H1 (cell line): ENCODE data around the gene SLC13A1. TPM values are rescaled to one million over a fixed set of nuclear protein-coding genes. Genes with fewer than 3 reads are reported as not detected.

Experiments used
- CTCF ChIA-PET: fragments of 300-600 bp; sonication (Branson Sonifier 250); formaldehyde crosslinking; loops from one replicate; lab custom pipeline; 2021; ENCODE audit not compliant: partially characterized antibody; lab: Charles Lee
- POLR2A ChIA-PET: fragments of 300-600 bp; sonication (Branson Sonifier 250); formaldehyde crosslinking; loops from one replicate; lab custom pipeline; 2021; ENCODE audit warnings: inconsistent platforms; ENCODE audit not compliant: partially characterized antibody; lab: Charles Lee
- DNase-seq, 2 experiments: peaks; one replicate each; pipeline versions ENCODE4 v3.0.0 to v3.0.0-alpha.2; 2010 to 2022; ENCODE audit warnings: low spot score in 2 of 2, low read depth in 1 of 2, mixed read lengths in 1 of 2
- FAIRE-seq: peaks from 2 replicates; lab custom pipeline; 2011; peaks lifted over from hg19 to GRCh38; lab: Jason Lieb, UNC
- H2AFZ ChIP-seq: 2 replicates; pipeline ENCODE4 v1.8.1; 2012; ENCODE audit warnings: low read length, inconsistent platforms
- H2AK5ac ChIP-seq: 2 replicates; pipeline ENCODE4 v1.6.1; 2013; ENCODE audit warnings: low read depth, low read length
- H2BK120ac ChIP-seq: replicated peaks from 2 replicates; pipeline ENCODE3; 2013; ENCODE audit warnings: low read depth, low read length, inconsistent platforms
- H2BK12ac ChIP-seq: 2 replicates; pipeline ENCODE4 v1.6.1; 2013; ENCODE audit warnings: low read depth, low read length
- H2BK15ac ChIP-seq: 2 replicates; pipeline ENCODE4 v1.6.1; 2013; ENCODE audit warnings: low read length
- H2BK20ac ChIP-seq: 2 replicates; pipeline ENCODE4 v1.6.1; 2013; ENCODE audit warnings: low read length
- H2BK5ac ChIP-seq: 2 replicates; pipeline ENCODE4 v1.6.1; 2013; ENCODE audit warnings: low read depth, low read length
- H3K14ac ChIP-seq: 2 replicates; pipeline ENCODE4 v1.6.1; 2013; ENCODE audit warnings: inconsistent platforms; ENCODE audit not compliant: insufficient read length
- H3K18ac ChIP-seq: 2 replicates; pipeline ENCODE4 v1.6.1; 2013; ENCODE audit warnings: low read length; ENCODE audit errors: extremely low read depth
- H3K23ac ChIP-seq: 2 replicates; pipeline ENCODE4 v1.6.1; 2013; ENCODE audit warnings: inconsistent platforms; ENCODE audit not compliant: insufficient read length
- H3K23me2 ChIP-seq: 2 replicates; pipeline ENCODE4 v1.6.1; 2013; ENCODE audit warnings: low read depth, low read length
- H3K27ac ChIP-seq: 2 replicates; pipeline ENCODE4 v1.6.1; 2011; ENCODE audit warnings: low read depth, low read length, inconsistent platforms
- H3K27me3 ChIP-seq, 4 experiments: replicated peaks in 1 of 4; 1 replicate in 1 of 4; 2 replicates in 3 of 4; pipeline versions ENCODE4 v1.6.1 to v1.8.1; 2011 to 2013; ENCODE audit warnings: low read length in 3 of 4, mild to moderate bottlenecking in 3 of 4, inconsistent platforms in 2 of 4, mixed read lengths in 2 of 4, moderate library complexity in 1 of 4; ENCODE audit not compliant: control insufficient read depth in 3 of 4, insufficient read depth in 3 of 4; ENCODE audit errors: extremely low read depth in 1 of 4
- H3K36me3 ChIP-seq, 4 experiments: 2 replicates each; pipeline versions ENCODE4 v1.6.1 to v1.8.1; 2011 to 2013; ENCODE audit warnings: mild to moderate bottlenecking in 4 of 4, low read length in 3 of 4, moderate library complexity in 2 of 4, control low read depth in 1 of 4, inconsistent platforms in 1 of 4; ENCODE audit not compliant: insufficient read depth in 4 of 4, control insufficient read depth in 2 of 4
- H3K4ac ChIP-seq: replicated peaks from 2 replicates; pipeline ENCODE3; 2013; ENCODE audit warnings: low read length, low read depth, mixed read lengths, inconsistent platforms; ENCODE audit not compliant: insufficient read length
- H3K4me1 ChIP-seq, 4 experiments: replicated peaks in 1 of 4; 1 replicate in 1 of 4; 2 replicates in 3 of 4; pipeline versions ENCODE4 v1.6.1 to v1.8.1; 2011 to 2013; ENCODE audit warnings: low read length in 3 of 4, inconsistent platforms in 2 of 4, mixed read lengths in 1 of 4; ENCODE audit not compliant: insufficient read depth in 4 of 4, control insufficient read depth in 3 of 4
- H3K4me2 ChIP-seq, 2 experiments: 2 replicates each; pipeline versions ENCODE4 v1.6.1 to v1.8.1; 2011 to 2013; ENCODE audit warnings: low read depth in 2 of 2, low read length in 2 of 2, control low read depth in 1 of 2, inconsistent platforms in 1 of 2, mild to moderate bottlenecking in 1 of 2; ENCODE audit not compliant: insufficient read depth in 1 of 2
- H3K4me3 ChIP-seq, 4 experiments: fragments of 200-600, 300-600 bp in 1 of 4; sonication (generic), shearing (Covaris generic), sonication (Bioruptor Twin) in 1 of 4; 2 replicates each; pipeline versions ENCODE4 v1.5.1 to v1.8.1; 2011 to 2016; ENCODE audit warnings: low read length in 4 of 4, low read depth in 3 of 4, control low read depth in 2 of 4, inconsistent platforms in 2 of 4, mild to moderate bottlenecking in 2 of 4, mixed read lengths in 1 of 4, moderate library complexity in 1 of 4; ENCODE audit not compliant: insufficient read depth in 2 of 4; ENCODE audit errors: extremely low read depth in 1 of 4
- H3K56ac ChIP-seq: replicated peaks from 2 replicates; pipeline ENCODE3; 2013; ENCODE audit warnings: low read depth, mild to moderate bottlenecking, mixed read lengths, low read length, inconsistent platforms; ENCODE audit not compliant: insufficient read length
- H3K79me1 ChIP-seq: 2 replicates; pipeline ENCODE4 v1.6.1; 2013; ENCODE audit warnings: low read depth, low read length, control low read depth
- H3K79me2 ChIP-seq, 2 experiments: 2 replicates each; pipeline versions ENCODE4 v1.6.1 to v1.8.1; 2012 to 2013; ENCODE audit warnings: low read length in 2 of 2, mild to moderate bottlenecking in 2 of 2, inconsistent platforms in 1 of 2; ENCODE audit not compliant: insufficient read depth in 2 of 2, control insufficient read depth in 1 of 2
- H3K9ac ChIP-seq, 4 experiments: replicated peaks in 1 of 4; 1 replicate in 1 of 4; 2 replicates in 3 of 4; pipeline versions ENCODE4 v1.6.1 to v1.8.1; 2011 to 2013; ENCODE audit warnings: low read depth in 3 of 4, low read length in 3 of 4, control low read depth in 2 of 4, mild to moderate bottlenecking in 2 of 4, moderate library complexity in 2 of 4, inconsistent platforms in 1 of 4; ENCODE audit errors: extremely low read depth in 1 of 4
- H3K9me3 ChIP-seq, 2 experiments: 2 replicates each; pipeline versions ENCODE4 v1.6.1 to v1.8.1; 2012 to 2013; ENCODE audit warnings: mild to moderate bottlenecking in 2 of 2, moderate library complexity in 2 of 2, control low read depth in 1 of 2, inconsistent platforms in 1 of 2, low read depth in 1 of 2, low read length in 1 of 2, mixed read lengths in 1 of 2; ENCODE audit not compliant: insufficient read depth in 2 of 2
- H4K20me1 ChIP-seq, 2 experiments: replicated peaks in 1 of 2; 2 replicates each; pipeline versions ENCODE3 to v1.8.1; 2011 to 2013; ENCODE audit warnings: inconsistent platforms in 2 of 2, low read length in 2 of 2, mild to moderate bottlenecking in 1 of 2; ENCODE audit not compliant: insufficient read depth in 2 of 2, control insufficient read depth in 1 of 2
- H4K5ac ChIP-seq: 2 replicates; pipeline ENCODE4 v1.6.1; 2013; ENCODE audit warnings: low read length, low read depth, mixed read lengths, inconsistent platforms; ENCODE audit not compliant: insufficient read length
- H4K8ac ChIP-seq: 2 replicates; pipeline ENCODE4 v1.8.0; 2013; ENCODE audit warnings: mild to moderate bottlenecking, moderate library complexity, low read length, inconsistent platforms; ENCODE audit not compliant: insufficient read depth; ENCODE audit errors: extremely low read depth
- H4K91ac ChIP-seq: replicated peaks from 2 replicates; pipeline ENCODE3; 2013; ENCODE audit warnings: low read length, mixed read lengths, inconsistent platforms; ENCODE audit not compliant: insufficient read length
- RNF2 ChIP-seq: fragments of 200-900, 300-1000 bp; sonication (generic); IDR thresholded peaks from 2 replicates; pipeline ENCODE4 v1.7.1; 2016; ENCODE audit warnings: borderline replicate concordance, low read depth, mild to moderate bottlenecking, antibody characterized with exemption, low read length; ENCODE audit not compliant: poor library complexity, severe bottlenecking; ENCODE audit errors: missing control alignments
- TAF1 ChIP-seq: IDR thresholded peaks from 2 replicates; pipeline ENCODE4 v1.6.1; 2011; ENCODE audit warnings: mild to moderate bottlenecking, low read depth, low read length
- TCF12 ChIP-seq: IDR thresholded peaks from 2 replicates; pipeline ENCODE4 v1.6.1; 2011; ENCODE audit warnings: low read depth, mild to moderate bottlenecking, low read length
- polyA plus RNA-seq, 7 experiments: library from polyadenylated mRNA; depleted of rRNA in 3 of 7; stranded (reverse) in 5 of 7; unstranded in 2 of 7; fragments of >200 nt in 5 of 7; fragments of 200-250 nt in 2 of 7; gene quantifications; 1 replicate in 5 of 7; 2 replicates in 1 of 7; 4 replicates in 1 of 7; pipeline versions ENCODE4 v1.2.1 to v1.2.3, GENCODE V29; 2011 to 2013; ENCODE audit warnings: missing spikeins in 2 of 7, mixed read lengths in 2 of 7
- total RNA-seq: library from RNA; stranded (reverse); fragmentation: NEBNext Ultra II Directional; extraction: Animal tissue kit (Norgen Biotek cat#: 25700); gene quantifications from 2 replicates; pipeline ENCODE4 v1.2.1, GENCODE V29; 2021

SLC13A1 gene
- total and polyA plus RNA-seq, 2 of the 8 experiments (the other 6 are each of a cell fraction or from before 2014, with no cell fraction given): not detected

GRCh38 chr7:123184271-123184670 is 15.5 kb downstream of the SLC13A1 start:
- Histone ChIP-seq H3K79me2 (no peaks in the 10 kb centered on the region), H4K8ac (no peak overlapping the region), H3K27me3 (no peaks in the 10 kb centered on the region), H4K20me1 (no peaks in the 10 kb centered on the region), H2BK20ac (no peak overlapping the region), H2BK12ac (no peak overlapping the region), H3K79me1 (no peaks in the 10 kb centered on the region), H3K14ac (no peak overlapping the region), H3K23ac (no peak overlapping the region), H3K27ac (no peak overlapping the region), H2BK5ac (no peak overlapping the region), H3K4me3 (no peak overlapping the region), H2AK5ac (no peak overlapping the region), H4K5ac (no peak overlapping the region), H2BK120ac (no peak overlapping the region), H3K36me3 (no peaks in the 10 kb centered on the region), H3K9ac (no peak overlapping the region), H3K4me1 (no peaks in the 10 kb centered on the region), H3K4ac (no peak overlapping the region), H3K23me2 (no peaks in the 10 kb centered on the region), H2AFZ (no peak overlapping the region), H2BK15ac (no peak overlapping the region), H4K91ac (no peak overlapping the region), H3K4me2 (no peak overlapping the region), H3K18ac (no peak overlapping the region), H3K9me3 (peaks cover 0 to 5% of the 10 kb centered on the region in 2 experiments; a peak in 1 of 4 replicates), H3K56ac (no peak overlapping the region)
- TF ChIP-seq TCF12 (no peak), RNF2 (no peak), TAF1 (no peak)
- ChIA-PET POLR2A (no interaction called here), CTCF (no interaction called here)
- FAIRE-seq: no peak
- DNase-seq: no peak
